Mesenteric fat pad (tissue), 1 donor: ENCODE measurements around the gene TMEM163. TPM values are rescaled to one million over a fixed set of nuclear protein-coding genes. Genes with fewer than 3 reads are reported as not detected.
"Not testable (repeated sequence)": the region's sequence is repeated elsewhere in the genome, so short reads cannot be mapped to it uniquely, and the experiment has no call there.

ENCODE experiments used
- DNase-seq: peaks from one replicate; pipeline ENCODE4 v3.0.0-alpha.2; 2020; ENCODE audit warnings: low spot score
- total RNA-seq: library from RNA; stranded (reverse); fragmentation: NEBNext Ultra II Directional; extraction: Animal tissue kit (Norgen Biotek cat#: 25700); gene quantifications from one replicate; pipeline ENCODE4 v1.2.1, GENCODE V29; 2021
- donor health status: DM: yes; HTN: yes; CAD: no.

TMEM163 gene
- total RNA-seq, 1 donor from 2014 or later = 1.9 TPM

- DNase-seq = not testable (repeated sequence)
These were observed 4.9 kb upstream of the TMEM163 start for GRCh38 chr2:134723742-134724141.

DNA sequence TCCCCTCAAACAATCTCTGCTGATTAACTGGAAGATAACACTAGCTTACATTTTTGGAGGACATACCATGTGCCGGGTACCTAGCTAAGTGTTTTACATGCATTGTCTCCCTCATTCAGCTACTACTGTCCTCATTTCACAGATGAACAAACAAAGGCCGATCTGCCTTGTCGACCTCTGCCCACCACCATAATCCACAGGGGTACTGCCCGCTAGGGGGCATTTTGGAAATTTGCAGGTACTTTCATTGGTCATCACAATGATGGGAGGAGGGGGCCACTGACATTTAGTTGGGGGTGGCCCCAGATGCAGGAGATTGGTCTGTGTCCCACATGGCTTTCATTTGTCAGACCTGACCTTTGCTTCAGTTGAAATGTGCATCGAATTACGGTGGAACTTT lies 3.9 kb upstream of the TMEM163 start:
- no peak for DNase-seq

GRCh38 chr2:134721596-134721995 lies 2.8 kb upstream of the TMEM163 start:
- no peak for DNase-seq

- DNase-seq = no peak
These were observed 580 bp downstream of the TMEM163 start for GRCh38 chr2:134718023-134718816.

DNA sequence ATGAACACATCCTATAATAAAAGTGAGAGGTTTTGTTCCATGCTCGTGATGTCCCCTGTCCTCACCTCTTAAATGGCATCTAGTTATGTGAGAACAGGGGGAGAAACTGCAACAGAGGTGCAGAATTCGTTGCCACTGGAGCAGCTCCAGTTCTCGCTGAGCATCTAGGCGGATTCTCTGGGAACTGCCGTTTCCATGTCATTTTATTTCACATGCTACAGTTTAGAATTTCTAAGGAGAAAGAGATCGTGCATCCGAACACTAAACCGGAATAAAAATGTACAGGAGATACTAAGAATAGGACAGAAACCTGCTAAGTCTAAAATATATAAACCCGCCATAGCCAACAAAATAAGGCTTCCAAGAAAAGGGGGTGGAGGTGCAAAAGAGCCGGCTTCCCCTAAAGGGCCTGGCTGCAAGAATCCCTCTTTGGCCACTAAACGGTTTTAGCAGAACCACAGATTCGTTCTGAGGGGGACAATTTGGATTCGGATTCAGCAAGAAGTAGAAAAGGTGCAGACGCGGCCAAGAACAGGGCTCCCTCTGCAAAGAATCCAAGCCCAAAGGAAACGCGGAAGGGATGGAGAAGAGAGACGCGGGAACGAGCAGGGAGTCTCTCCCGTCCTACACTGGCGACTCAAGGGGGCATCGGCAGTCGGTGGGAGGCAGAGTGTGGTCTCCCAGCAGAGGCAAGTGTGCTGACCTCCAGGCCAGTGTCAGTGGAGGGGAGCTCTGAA lies 1.3 kb downstream of the TMEM163 start:
- DNase-seq = no peak

GRCh38 chr2:134716721-134717243 lies 2.0 kb downstream of the TMEM163 start:
- DNase-seq = no peak

GRCh38 chr2:134715932-134716643 lies 2.7 kb downstream of the TMEM163 start:
- DNase-seq = no peak

DNA sequence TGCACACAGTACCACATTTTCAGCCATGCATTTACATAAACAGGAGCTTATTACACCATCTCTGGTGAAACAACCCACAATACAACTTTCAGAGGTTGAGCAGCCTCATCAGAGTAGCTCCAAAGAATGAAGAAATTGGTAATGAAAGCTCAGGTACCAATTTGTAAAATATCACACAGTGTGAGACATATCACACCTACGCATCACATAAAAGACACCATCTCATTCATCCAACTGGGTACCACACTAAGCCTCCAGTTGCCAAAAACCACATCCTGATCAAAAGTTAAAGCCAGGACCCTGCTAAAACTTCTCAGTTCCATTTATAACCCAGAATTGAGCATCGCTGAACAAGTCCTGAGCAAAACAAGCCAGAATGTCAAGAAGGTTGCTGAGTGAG lies 4.6 kb downstream of the TMEM163 start:
- DNase-seq = no peak

DNA sequence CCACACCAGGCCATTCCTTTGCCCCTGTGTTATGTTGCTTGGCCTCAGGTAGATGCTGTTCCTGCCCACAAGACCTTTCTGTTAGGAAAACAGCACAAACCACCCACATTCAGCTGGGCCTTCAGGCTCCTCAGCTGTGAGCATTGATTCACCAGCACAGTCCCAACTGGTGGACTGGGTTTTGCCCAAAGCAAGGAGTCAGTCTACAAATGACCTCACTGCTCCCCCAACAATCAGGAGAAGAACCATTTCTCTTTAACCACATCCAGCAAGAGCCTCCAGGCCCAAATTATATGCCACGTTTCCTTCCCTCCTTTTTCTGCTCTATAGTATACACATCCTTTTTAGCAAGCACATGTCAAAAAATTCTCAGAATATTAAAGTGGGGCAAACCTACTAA lies 5.2 kb downstream of the TMEM163 start:
- no peak for DNase-seq

DNA sequence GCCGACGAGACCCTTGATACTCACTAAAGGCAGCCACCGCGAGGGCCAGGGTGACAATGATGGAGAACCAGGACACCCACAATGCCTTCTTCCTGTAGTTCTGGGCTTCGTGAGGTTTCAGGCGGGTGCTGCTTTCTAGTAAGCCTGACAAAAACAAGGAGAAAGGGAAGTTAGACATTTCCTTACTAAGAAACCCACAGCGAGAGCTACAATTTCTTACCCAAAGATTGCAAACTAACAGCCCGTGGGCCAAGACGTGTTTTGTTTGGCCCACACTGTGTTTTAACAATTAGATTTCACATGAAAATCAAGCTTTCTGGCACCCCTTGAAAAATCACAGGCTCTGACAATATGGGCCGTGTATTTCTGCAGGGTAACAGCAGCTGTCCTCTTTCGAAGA lies 5.6 kb downstream of the TMEM163 start:
- no peak for DNase-seq

DNA sequence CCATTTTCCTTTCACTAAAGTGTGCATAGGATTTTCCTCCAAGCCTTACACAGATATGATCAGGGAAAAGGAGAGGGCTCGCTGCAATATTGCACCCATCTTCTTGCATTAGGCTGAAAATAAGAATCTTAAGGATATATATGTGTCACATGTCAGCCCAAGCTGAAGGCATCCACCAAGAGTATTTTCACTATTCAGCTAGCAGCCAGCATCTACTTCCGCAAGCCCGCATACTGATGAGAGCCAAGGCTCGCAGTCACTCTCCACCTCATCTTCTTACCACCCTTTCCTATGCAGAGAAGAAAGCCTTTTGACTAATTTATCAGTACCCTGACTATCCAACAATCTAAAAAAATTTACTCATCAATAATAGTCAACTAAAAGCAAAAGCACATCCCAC lies 6.1 kb downstream of the TMEM163 start:
- DNase-seq = no peak

- DNase-seq = no peak
These were observed 6.5 kb downstream of the TMEM163 start for GRCh38 chr2:134712299-134712698.

DNA sequence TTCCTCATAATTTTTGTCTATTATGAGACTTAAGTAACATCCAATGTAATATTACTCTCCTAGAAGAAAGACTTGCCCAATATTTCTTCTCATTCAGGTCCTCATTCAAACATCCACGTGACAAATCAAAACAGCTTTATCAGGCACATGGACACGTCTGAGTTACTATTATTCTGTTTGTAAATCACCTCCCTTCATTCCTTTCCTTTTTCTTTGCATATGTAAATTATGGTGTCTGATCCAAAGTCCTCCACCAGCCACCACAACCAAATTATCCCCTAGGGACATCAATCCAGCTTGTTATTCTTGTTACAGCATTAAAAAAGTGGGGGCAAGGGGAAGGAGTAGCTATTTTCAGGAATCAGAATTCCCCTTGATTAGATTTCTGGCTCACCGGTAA lies 7.1 kb downstream of the TMEM163 start:
- DNase-seq = no peak

GRCh38 chr2:134707330-134707676 lies 11.5 kb downstream of the TMEM163 start:
- DNase-seq = no peak

GRCh38 chr2:134706587-134707329 lies 12.0 kb downstream of the TMEM163 start:
- no peak for DNase-seq

DNA sequence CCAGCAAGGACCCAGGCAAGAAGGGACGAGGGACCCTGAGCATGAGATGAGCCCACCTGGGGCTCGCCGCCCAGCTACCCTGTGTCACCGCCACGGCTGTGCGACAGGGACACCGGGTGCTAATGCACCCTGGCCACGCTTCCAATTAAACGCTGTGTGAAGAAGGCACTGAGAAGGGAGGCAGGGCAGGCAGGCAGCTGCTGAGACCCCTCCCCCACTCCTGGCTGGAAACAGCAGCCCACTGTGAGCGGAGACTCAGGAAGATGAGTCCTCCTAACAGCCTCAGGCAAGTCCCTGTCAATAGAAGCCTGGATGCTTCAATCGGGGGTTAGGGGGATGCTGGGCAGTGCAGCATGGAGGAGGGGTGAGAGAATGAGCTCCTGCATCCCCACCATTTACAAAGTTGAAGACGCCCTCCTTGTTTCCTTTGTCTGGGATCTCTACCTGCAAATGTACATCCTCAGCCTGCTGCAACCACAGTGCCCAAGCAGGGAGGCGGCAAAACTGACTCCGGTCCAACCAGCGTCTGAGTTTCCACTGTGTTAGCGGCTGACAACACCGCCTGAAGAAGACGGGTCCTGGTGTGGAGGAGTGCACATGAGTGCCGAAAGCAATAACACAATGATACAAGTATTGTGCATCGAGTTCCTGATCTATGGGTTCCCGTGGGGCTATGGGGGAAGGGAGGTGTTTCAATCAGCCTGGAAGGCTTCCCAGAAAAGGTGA lies 12.8 kb downstream of the TMEM163 start:
- no peak for DNase-seq

- DNase-seq = no peak
These were observed 14.6 kb downstream of the TMEM163 start for GRCh38 chr2:134704173-134704572.

DNA sequence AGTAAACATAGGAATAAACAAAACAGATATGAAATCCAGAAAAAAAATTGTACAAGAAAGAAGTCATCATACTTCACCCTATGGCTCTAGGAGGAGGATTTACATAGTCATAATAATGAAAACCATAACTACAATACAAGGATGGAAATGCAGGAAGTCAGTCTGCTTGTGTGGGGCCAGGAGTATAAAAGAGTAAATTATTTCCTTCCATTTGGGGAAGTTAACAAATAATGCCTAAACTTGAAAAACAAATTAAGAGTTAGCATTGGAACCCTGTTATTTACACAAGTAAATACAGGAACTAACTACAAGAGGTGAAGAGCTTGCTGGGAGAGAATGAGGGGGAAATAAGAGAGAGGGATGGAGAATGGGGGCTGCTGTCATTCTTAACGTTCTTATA lies 15.4 kb downstream of the TMEM163 start:
- DNase-seq = no peak

DNA sequence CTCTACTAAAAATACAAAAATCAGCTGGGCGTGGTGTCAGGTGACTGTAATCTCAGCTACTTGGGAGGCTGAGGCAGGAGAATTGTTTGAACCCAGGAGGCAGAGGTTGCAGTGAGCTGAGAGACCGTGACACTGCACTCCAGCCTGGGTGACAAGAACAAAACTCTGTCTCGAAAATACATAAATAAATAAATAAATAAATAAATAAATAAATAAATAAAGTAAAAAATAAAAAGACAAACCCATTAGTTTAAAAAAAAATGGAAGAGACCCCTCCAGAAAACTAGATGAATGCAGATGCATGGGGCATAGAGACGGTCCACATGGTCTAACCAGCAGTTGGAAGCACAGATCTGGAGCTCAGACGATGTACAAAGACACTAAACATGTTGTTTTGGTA lies 18.1 kb downstream of the TMEM163 start:
- no peak for DNase-seq

DNA sequence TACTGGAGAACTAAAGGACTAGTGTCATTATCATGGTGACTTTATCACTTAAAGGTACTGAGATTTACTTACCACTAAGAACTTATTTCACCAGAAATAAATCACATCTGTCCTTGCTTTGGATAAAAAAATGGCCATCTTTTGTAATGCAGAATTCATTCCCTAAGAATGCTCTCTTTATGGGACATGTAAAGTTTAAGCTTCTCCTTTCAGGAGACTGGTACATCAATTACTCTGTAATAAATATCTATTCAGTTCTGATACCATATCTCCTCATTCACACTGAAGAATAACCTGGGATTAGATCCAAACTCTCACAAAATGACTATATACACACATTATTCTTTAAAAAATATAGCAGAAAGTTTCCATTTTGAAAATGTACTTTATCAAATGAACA lies 24.4 kb downstream of the TMEM163 start:
- DNase-seq = no peak
